OCI-LY3 (cell line): ENCODE data around the gene TRABD2B.

Experiments used
- EZH2phosphoT487 ChIP-seq: fragments of 200-600 bp; shearing (Covaris generic); IDR thresholded peaks from 2 replicates; pipeline ENCODE4 v1.6.1; 2018; ENCODE audit warnings: antibody characterized with exemption, mixed run types, low read depth
- TF ChIP-seq, protein P1 (sequence below): fragments of 200-600, 300-600 bp; sonication (generic); IDR thresholded peaks from 2 replicates; pipeline ENCODE4 v1.5.1; 2014; ENCODE audit warnings: antibody characterized with exemption, low read length, low read depth

DNA sequence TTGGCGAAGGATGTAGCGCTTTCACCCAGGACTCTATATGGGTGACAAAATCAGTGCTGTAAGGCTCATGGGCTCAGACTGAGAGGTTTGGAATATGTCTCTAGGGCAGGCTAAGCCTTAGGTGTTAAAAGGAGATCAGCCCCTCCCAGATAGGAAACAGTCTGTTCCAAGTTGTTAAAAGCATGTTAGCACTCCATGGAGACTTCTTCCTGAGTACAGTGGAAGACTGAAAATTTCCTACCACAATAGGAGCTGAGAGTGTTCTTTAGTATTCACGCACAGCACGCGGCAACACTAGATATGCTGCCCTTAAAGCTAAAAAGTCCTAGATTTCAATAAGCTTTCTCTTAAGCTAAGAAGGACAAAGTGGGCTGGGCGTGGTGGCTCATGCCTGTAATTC lies 122.1 kb downstream of the TRABD2B start:
- TF ChIP-seq, protein P1, sequence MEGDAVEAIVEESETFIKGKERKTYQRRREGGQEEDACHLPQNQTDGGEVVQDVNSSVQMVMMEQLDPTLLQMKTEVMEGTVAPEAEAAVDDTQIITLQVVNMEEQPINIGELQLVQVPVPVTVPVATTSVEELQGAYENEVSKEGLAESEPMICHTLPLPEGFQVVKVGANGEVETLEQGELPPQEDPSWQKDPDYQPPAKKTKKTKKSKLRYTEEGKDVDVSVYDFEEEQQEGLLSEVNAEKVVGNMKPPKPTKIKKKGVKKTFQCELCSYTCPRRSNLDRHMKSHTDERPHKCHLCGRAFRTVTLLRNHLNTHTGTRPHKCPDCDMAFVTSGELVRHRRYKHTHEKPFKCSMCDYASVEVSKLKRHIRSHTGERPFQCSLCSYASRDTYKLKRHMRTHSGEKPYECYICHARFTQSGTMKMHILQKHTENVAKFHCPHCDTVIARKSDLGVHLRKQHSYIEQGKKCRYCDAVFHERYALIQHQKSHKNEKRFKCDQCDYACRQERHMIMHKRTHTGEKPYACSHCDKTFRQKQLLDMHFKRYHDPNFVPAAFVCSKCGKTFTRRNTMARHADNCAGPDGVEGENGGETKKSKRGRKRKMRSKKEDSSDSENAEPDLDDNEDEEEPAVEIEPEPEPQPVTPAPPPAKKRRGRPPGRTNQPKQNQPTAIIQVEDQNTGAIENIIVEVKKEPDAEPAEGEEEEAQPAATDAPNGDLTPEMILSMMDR: no peak
- no peak for TF ChIP-seq EZH2phosphoT487
